HG03108 (cell line): ENCODE results near the gene POLD1.
A peak's percentile ranks its signal among the peaks of the same experiment; 100 is the strongest.
"Not testable (repeated sequence)": the region's sequence is repeated elsewhere in the genome, so short reads cannot be mapped to it uniquely, and the experiment has no call there.

ENCODE experiments used
- ATAC-seq: cut with Tn5 transposase; IDR thresholded peaks from one replicate; pipeline ENCODE4 v1.9.1; 2021; ENCODE audit warnings: moderate library complexity; ENCODE audit not compliant: unreplicated experiment

POLD1 gene

GRCh38 chr19:50390295-50390694 lies 6.1 kb downstream of the POLD1 start:
- not testable (repeated sequence) for ATAC-seq

GRCh38 chr19:50390952-50391351 lies 6.8 kb downstream of the POLD1 start:
- not testable (repeated sequence) for ATAC-seq

- ATAC-seq = no peak
Observed at GRCh38 chr19:50392759-50393158, 8.6 kb downstream of the POLD1 start.

- no peak for ATAC-seq
Observed at GRCh38 chr19:50393589-50393988, 9.4 kb downstream of the POLD1 start.

- ATAC-seq = no peak
Observed at GRCh38 chr19:50394017-50394416, 9.9 kb downstream of the POLD1 start.

GRCh38 chr19:50398675-50399367 lies 14.7 kb downstream of the POLD1 start:
- ATAC-seq = no peak

GRCh38 chr19:50399368-50399745 lies 15.2 kb downstream of the POLD1 start:
- ATAC-seq = no peak

GRCh38 chr19:50401605-50402450 lies 17.7 kb downstream of the POLD1 start:
- no peak for ATAC-seq

GRCh38 chr19:50402544-50403301 lies 18.6 kb downstream of the POLD1 start:
- ATAC-seq = no peak

- no peak for ATAC-seq
Observed at GRCh38 chr19:50406156-50406820, 22.1 kb downstream of the POLD1 start.

GRCh38 chr19:50406829-50407228 lies 22.7 kb downstream of the POLD1 start:
- ATAC-seq = no peak

- no peak for ATAC-seq
Observed at GRCh38 chr19:50409347-50409746, 25.2 kb downstream of the POLD1 start.

GRCh38 chr19:50410109-50410508 lies 26.0 kb downstream of the POLD1 start:
- ATAC-seq = no peak

GRCh38 chr19:50412419-50412818 lies 28.3 kb downstream of the POLD1 start:
- no peak for ATAC-seq

GRCh38 chr19:50413096-50413495 lies 28.9 kb downstream of the POLD1 start:
- ATAC-seq = no peak

- no peak for ATAC-seq
Observed at GRCh38 chr19:50413531-50413930, 29.4 kb downstream of the POLD1 start.

- ATAC-seq = peak; percentile 2
Observed at GRCh38 chr19:50414864-50415660, 30.9 kb downstream of the POLD1 start.

- ATAC-seq = peak; percentile 41
Observed at GRCh38 chr19:50415661-50416033, 31.5 kb downstream of the POLD1 start.

- no peak for ATAC-seq
Observed at GRCh38 chr19:50416034-50416977, 32.2 kb downstream of the POLD1 start.
